Activated CD4-positive, alpha-beta T cell treated with anti-CD3 and anti-CD28 coated beads for 48 hours (primary cell): Measurements from ENCODE around the gene CKAP2.
"Not testable (repeated sequence)": the region's sequence is repeated elsewhere in the genome, so short reads cannot be mapped to it uniquely, and the experiment has no call there.

ENCODE experiments used
- DNase-seq: peaks from one replicate; pipeline ENCODE4 v3.0.0-alpha.2; 2020

CKAP2 gene

DNA sequence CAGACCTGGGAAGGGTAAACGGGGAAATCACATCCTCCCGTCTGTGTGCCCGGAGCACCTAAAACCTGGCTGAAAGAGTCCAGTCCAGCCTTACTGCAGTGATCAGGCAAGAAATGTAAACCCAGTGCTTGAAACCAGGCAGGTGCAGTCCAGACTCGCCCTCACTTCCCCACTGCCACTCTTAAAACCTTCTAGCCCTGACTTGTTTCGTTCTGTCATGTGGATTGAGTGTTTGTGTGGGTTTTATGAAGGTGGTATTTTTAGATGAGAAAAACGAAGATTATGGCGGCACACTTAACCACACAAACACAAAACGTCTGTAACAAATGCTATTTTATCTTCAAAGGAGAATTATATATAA lies 839 bp upstream of the CKAP2 start:
- peak; percentile 13 for DNase-seq

DNA sequence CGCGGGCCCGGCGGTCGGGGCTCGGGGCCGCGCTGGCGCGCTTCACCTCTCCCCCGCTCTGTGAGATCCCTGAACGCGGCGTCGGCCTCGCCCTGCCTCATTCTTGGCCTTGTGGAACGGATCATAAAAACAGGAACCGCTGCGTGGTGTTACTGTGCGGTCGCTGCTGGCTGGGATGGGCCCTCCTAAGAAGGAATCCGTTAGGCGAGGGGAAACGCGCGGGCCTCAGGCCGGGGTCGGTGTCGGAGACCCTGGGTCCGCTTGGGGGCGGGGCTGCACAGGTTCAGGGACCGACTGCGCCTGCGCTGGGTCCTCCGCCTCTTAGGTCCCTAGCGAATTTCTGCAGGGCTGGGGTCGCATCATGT lies 381 bp downstream of the CKAP2 start:
- DNase-seq: peak; percentile 86

DNA sequence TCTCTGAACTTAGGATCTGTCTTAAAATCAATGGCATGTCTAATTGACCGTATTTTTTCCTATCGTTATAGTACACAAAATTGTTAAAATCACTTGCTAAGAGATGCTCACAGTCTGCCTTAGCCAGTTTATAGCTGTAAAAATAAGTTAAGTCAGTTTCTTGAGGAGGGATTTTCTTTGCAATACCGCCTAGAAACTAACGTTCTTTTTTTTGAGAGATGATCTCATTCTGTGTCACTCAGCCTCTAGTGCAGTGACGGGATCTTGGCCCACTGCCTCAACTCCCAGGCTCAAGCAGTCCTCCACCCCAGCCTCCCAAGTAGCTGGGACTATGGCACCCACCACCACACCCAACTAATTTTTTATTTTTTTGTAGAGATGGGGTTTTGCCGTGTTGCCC lies 4.4 kb downstream of the CKAP2 start:
- no peak for DNase-seq

DNA sequence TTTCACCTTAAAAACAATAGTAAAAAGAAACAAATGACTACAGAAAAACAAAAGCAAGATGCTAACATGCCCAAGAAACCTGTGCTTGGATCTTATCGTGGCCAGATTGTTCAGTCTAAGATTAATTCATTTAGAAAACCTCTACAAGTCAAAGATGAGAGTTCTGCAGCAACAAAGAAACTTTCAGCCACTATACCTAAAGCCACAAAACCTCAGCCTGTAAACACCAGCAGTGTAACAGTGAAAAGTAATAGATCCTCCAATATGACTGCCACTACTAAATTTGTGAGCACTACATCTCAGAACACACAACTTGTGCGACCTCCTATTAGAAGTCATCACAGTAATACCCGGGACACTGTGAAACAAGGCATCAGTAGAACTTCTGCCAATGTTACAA lies 6.0 kb downstream of the CKAP2 start:
- DNase-seq: no peak

DNA sequence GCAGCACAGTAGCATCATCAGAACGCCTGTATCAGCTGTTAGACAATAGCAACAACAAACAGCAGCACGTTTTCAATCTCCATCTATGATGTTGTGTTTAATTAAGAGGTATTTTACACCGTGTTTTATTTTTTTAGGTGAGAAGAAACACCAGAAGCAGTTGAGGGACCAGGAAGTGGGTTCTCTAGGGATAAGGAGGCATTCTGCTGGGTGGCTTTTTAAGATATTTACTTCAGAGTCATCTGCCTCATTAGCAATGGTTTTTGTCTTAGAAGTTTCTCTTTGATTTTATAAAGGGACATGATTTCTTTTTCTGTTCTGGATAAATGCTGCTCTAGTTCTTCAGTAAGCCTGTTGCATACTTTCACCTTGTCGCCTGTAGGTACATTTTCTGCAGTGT lies 8.2 kb downstream of the CKAP2 start:
- DNase-seq: no peak

DNA sequence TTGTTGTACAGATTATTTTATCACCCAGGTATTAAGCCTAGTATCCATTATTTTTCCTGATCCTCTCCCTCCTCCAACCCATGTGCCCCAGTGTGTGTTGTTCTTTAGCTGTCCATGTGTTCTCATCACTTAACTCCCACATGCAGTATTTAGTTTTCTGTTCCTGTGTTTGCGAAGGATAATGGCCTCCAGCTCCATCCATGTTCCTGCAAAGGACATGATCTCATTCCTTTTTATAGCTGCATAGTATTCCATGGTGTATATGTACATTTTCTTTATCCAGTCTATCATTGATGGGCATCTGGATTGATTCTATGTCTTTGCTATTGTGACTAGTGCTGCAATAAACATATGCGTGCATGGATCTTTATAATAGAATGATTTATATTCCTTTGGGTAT lies 13.2 kb downstream of the CKAP2 start:
- not testable (repeated sequence) for DNase-seq

DNA sequence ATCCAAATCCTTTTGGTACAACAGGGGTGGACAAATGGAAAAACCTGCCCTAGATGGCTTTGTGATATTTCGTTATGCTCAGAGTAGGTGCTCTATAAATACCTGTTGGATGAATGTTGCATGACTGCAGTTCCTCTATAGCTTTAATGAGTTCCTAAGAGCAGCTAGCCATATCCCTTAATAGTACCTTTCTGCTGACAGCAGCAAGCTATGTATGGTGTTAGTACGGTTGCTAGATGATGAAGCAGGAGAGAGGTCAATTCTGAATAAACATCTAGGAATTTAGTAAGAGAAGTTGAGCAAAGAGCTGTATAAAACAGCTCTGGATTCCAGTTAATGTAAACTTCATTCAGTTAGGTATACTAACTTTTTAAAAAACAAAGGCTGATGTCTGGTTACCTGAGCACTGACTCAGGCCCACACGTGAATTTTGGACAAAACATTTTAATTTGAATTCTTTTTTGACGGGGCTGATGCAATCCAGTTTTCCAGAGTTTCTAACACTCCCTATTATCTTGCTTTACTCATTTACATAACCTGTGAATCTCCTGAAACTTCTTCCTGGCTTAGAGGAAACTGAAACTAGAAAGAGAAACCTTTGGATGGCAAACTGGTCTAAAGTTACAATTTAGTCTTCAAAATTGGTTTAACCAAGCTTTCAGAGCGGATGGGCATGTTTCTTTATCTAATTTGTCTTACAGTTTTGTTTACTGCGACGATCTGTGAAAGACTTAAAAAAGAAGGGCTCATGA lies 25.6 kb downstream of the CKAP2 start:
- DNase-seq: not testable (repeated sequence)

DNA sequence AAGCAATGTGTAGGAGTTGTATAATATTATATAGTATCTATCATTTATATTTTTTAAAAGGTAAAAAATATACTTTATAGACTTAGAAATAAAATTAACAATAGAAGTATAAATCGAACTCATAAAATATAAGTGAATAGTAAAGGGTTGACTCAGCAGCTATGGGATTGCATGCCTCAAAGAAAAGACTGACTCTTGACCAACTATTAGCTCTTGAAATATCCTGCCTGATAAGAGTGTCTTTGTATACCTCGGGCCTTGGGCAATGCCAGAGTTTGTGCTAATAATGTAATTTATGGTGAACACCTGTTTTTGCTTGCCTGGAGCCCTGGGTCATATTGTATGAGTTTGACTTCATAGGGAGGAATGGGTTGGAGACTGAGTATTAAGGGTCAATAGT lies 31.8 kb downstream of the CKAP2 start:
- DNase-seq: not testable (repeated sequence)

DNA sequence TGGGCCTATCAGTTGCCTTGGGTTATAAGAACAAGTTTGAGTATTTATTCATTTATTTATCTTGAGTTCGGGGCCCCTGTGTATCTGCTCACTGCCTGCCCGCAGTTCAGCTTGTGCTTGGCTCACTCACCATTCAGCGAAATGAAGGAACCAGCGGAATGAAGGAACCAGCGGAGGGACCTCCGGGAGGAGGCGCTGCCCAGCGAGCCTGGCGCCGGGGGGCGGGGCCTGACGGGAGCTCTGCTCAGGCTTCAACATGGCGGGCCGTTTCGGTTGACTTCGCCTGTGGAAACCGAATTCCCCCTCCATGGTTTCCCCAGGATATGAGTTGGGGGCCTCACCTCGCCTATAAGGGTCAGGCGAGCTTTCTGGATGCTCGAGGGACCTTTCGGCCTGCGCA lies 33.5 kb downstream of the CKAP2 start:
- not testable (repeated sequence) for DNase-seq

DNA sequence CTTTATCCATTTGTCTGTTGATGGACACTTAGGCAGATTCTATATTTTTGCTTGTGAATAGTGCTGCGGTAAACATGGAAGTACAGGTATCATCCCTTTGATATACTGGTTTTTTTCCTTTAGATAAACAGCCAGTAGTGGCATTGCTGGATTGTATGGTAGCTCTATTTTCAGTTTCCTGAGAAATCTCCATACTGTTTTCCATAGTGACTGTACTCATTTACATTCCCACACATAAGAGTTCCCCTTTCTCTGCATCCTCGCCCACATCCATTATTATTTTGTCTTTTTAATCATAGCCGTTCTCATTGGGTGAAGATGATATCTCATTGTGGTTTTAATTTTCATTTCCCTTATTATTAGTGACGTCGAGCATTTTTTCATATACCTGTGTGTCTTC lies 35.7 kb downstream of the CKAP2 start:
- not testable (repeated sequence) for DNase-seq

DNA sequence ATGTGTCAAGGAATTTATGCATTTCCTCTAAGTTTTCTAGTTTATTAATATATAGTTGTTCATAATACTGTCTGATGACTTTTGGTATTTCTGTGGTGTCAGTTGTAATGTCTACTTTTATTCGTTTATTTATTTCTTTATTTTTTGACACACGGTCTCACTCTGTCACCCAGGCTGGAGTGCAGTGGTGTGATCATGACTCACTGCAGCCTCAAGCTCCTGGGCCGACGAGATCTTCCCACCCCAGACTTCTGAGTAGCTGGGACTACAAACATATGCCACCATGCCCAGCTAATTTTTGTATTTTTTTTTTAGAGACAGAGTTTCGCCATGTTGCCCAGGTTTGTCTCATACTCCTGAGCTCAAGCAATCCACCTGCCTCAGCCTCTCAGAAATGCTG lies 39.0 kb downstream of the CKAP2 start:
- not testable (repeated sequence) for DNase-seq

DNA sequence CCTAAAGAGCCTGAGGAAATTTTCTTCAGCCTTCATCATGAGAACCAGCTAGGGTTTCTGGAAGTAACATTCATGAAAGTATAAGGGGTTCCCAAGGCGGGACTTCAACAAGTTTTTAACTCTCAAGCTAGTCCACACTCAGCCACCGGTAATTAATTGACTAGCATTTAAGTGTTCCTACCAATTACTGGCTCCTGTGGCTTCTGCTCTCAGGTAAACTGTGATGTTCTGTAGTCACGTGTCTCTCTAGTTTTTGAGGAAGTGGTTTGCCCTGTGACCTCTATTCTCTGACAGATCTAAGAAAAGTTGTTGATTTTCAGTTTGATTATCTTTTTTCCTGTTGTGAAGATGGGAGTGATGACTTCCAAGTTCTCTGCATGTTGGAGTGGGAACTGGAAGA lies 42.7 kb downstream of the CKAP2 start:
- not testable (repeated sequence) for DNase-seq

DNA sequence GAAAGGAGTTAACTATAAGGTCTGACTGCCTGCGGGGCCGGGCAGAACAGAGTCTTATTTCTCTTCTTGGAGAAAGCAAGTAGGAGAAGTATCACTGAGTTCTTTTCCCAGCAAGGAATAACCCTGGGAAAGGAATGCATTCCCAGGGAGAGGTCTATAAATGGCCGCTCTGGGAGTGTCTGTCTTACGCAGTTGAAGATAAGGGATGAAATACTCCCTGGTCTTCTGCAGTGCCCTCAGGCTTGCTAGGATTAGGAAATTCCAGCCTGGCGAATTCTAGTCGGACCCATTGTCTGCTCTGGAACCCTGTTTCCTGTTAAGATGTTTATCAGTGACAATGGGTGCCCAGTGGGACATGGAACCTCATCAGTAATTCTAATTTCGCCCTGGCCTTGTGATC lies 47.0 kb downstream of the CKAP2 start:
- not testable (repeated sequence) for DNase-seq

DNA sequence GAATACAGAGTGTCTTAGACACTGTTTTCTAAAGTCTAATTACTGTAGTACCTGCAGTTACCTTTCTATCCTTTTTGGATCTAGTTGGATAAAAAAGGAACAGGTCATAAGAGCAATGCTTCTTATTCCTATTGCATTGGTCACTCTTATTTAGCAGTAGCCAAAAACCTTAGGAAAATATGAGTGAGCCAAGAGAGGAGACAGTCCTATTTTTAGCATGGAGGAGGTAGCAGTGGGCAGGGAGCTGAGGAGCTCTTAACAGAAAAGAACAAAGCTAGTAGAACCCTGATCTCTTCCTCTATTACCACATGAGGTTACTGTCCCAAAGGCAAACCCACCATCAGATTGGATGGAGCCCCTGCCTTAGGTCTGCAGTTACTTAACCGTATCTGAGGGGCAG lies 50.6 kb downstream of the CKAP2 start:
- DNase-seq: not testable (repeated sequence)

DNA sequence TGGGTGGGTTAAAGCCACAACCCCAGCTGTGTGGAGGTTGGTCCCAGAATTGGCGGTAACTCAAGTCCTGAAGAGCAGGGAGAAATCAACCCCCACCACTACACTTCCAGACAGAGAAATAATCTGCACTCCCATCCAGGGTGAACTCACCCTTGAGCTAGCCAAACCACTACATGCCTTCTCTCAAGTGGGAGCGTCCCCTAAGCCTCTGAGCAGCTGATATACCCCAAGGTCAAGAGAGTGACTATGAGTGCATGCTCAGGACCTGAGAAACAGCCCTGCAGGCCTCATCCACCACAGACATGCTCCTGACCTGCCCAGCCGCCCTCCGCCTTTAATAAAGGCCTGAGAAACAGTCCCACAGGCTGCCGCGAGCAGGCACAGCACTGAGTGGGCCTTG lies 54.3 kb downstream of the CKAP2 start:
- DNase-seq: not testable (repeated sequence)

DNA sequence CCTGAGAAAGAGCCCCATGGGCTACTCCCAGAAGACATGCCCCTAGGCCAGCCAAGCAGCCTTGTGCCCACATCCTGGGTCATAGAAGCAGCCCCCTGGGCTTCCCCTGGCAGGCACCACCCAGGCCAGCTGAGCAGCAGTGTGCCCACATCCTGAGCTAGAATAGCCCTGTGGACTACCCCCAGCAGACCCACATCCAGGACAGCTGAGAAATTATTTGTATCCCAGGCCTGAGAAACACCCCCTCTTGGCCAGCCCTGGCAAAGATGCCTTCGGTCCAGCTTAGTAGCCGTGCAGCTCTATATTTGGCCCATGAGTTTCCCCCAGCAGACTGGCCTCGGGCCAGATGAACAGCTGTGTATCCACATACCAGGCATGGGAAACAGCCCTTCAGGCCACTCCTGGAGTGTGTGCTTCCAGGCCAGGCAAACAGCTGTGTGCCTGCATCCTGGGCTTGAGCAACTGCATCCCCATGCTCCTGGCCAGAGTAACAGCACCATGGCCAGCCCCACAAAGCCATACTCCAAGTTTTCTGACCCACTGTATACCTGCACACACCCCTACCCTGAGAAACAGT lies 55.0 kb downstream of the CKAP2 start:
- not testable (repeated sequence) for DNase-seq

DNA sequence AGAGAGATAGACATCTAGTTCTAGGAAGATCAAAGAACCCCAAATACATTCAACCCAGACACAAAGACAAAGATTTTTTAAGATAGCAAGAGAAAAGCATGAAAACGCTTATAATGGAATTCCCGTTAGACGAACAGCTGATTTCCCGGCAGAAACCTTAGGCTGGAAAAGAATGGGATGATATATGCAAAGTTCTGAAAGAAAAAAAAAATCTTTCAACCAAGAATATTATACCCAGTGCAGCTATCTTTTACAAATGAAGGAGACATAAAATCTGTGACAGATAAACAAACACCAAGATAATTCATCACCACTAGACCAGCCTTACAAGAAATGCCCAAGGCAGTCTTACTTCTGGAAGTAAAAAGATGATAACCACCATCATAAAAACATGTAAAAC lies 56.3 kb downstream of the CKAP2 start:
- not testable (repeated sequence) for DNase-seq

DNA sequence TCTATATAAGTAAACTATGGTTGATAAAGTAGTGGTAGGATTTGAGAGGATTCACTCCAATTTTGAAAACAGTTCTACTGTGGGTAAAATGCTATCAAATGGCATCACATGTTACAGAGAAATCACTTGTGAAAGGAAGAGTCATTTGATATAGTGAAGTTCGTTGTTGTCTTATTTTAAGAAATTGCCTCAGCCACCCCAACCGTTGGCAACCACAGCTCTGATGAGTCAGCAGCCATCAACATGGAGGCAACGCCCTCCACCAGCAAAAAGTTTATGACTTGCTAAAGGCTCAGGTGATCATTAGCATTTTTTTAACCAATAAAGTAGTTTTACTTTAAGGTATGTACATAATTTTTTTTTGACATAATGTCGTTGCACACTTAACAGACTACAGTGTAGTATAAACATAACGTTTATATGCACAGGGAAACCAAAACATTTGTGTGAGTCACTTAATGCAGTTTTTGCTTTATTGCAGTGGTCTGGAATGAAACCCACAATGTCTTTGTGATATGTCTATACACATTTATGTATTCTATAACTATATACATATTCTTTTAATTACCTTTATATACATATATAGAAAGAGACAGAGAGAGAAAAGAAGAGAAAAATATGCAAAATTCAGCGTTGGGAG lies 58.8 kb downstream of the CKAP2 start:
- DNase-seq: peak; percentile 35

DNA sequence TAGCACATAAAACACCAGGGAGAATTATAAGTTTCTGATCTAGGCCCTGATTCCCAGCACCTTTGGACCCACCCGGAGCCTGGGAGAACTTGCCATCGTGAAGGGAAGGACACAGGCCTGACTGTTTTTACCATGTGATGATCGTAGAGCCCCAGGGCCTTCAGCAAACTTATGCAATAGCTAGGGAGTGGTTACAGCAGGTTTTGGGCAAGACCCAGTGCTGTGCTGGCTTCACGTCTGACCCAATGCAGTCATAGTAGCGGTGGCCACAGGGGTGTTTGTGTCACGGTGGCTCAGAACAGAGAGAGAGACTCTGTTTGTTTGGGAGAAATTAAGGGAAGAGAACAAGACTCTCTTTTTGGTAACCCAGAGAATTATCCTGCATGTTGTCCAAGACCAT lies 68.0 kb downstream of the CKAP2 start:
- not testable (repeated sequence) for DNase-seq
